ENCODE measurements around the gene LCA5L.

DNA sequence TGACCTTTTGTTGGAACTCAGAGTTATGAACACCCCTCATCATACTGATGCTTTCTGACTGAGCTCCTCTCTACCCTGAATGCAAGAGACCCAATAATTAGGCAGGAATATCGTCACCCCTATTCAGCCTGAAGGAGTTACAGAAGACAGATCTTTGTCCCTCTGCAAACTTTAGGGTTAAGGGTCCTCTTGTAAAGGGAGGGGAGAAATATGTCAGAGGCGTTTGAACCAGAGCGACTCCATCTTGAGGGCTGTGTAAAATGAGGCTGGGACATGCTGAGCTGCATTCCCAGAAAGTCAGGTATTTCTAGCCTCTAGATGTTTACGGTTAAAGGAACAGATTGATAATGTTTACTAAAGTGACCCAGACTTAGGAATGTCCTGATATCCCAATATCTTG, 86.2 kb downstream of the LCA5L start:
- TF ChIP-seq EZH2 (IDR thresholded peaks at IDR 0.05; ENCODE audit: insufficient read depth, low read length) (no peak), CTCF (IDR thresholded peaks at IDR 0.05; ENCODE audit: insufficient read depth, low read depth, low read length) (no peak)
